ENCODE measurements around the gene SCIN. TPM values are rescaled to one million over a fixed set of nuclear protein-coding genes. Genes with fewer than 3 reads are reported as not detected.

SCIN gene
- total RNA-seq, 1 experiment from 2014 or later = 0.22 TPM

- POLR2A ChIA-PET = interaction anchor here (0.6 kb wide), 1 partner anchor 324 kb away, joined by 3 read pairs; no protein-coding TSS in a partner anchor
- H3K27ac ChIP-seq (ENCODE audit: low read depth, low read length) = no peak overlapping the region
- H4K20me1 ChIP-seq (ENCODE audit: insufficient read depth) = no peaks in the 10 kb centered on the region; the same call in 1 of the 2 replicates
- H3K9me2 ChIP-seq (ENCODE audit: insufficient read depth) = no peaks in the 10 kb centered on the region
- H2AFZ ChIP-seq (ENCODE audit: low read depth, low read length, poor library complexity, severe bottlenecking) = no peak overlapping the region
- intact Hi-C loops (cut with micrococcal nuclease) = no loop called here
- TF ChIP-seq, protein P1, sequence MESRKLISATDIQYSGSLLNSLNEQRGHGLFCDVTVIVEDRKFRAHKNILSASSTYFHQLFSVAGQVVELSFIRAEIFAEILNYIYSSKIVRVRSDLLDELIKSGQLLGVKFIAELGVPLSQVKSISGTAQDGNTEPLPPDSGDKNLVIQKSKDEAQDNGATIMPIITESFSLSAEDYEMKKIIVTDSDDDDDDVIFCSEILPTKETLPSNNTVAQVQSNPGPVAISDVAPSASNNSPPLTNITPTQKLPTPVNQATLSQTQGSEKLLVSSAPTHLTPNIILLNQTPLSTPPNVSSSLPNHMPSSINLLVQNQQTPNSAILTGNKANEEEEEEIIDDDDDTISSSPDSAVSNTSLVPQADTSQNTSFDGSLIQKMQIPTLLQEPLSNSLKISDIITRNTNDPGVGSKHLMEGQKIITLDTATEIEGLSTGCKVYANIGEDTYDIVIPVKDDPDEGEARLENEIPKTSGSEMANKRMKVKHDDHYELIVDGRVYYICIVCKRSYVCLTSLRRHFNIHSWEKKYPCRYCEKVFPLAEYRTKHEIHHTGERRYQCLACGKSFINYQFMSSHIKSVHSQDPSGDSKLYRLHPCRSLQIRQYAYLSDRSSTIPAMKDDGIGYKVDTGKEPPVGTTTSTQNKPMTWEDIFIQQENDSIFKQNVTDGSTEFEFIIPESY (IDR thresholded peaks at IDR 0.05; ENCODE audit: extremely low read depth, insufficient replicate concordance, low read length) = no peak
- TF ChIP-seq RAD21 (IDR thresholded peaks at IDR 0.05; ENCODE audit: low read depth) (no peak), MAX (IDR thresholded peaks at IDR 0.05) (no peak), SIN3A (IDR thresholded peaks at IDR 0.05; ENCODE audit: low read depth) (no peak), TCF7L2 (IDR thresholded peaks at IDR 0.05; ENCODE audit: borderline replicate concordance, extremely low read depth, insufficient read depth, insufficient read length) (no peak), ZFX (IDR thresholded peaks at IDR 0.05) (no peak), POLR2A (IDR thresholded peaks at IDR 0.05; ENCODE audit: borderline replicate concordance, extremely low read depth, insufficient read depth, insufficient read length) (no peak), YY1 (IDR thresholded peaks at IDR 0.05; ENCODE audit: extremely low read depth, insufficient replicate concordance, low read depth, low read length) (no peak)
- TF ChIP-seq, protein P2, sequence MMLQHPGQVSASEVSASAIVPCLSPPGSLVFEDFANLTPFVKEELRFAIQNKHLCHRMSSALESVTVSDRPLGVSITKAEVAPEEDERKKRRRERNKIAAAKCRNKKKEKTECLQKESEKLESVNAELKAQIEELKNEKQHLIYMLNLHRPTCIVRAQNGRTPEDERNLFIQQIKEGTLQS (IDR thresholded peaks at IDR 0.05) = no peak
- peaks cover 26 to 31% of the 10 kb centered on the region in 2 experiments for H3K4me1 ChIP-seq (ENCODE audit: control insufficient read depth in 1 of 2, insufficient read depth in 2 of 2, low read length in 2 of 2)
- no peak overlapping the region for H3K9ac ChIP-seq (ENCODE audit: low read length)
- no TSS peak for BruUV-seq (replicated peaks)
- 0 out of 4 replicates have a peak, but pooled peaks cover 2 to 3% of the 10 kb centered on the region in 2 experiments for H3K36me3 ChIP-seq (ENCODE audit: control insufficient read depth in 1 of 2, insufficient read depth in 2 of 2, low read length in 2 of 2)
- ATAC-seq (no peak), DNase-seq (ENCODE audit: low read depth, low spot score) (no peak)
- no peak overlapping the region for H3K4me3 ChIP-seq (replicated peaks in 1 of 2; ENCODE audit: low read depth in 1 of 2, low read length in 2 of 2)
- no peaks in the 10 kb centered on the region for H3K27me3 ChIP-seq (ENCODE audit: insufficient read depth, low read length)
- CTCF ChIA-PET = no interaction called here
- no peaks in the 10 kb centered on the region for H3K9me3 ChIP-seq (ENCODE audit: control insufficient read depth in 1 of 2, insufficient read depth in 1 of 2, low read depth in 1 of 2, low read length in 2 of 2)
- H3K4me2 ChIP-seq (ENCODE audit: low read length) = no peak overlapping the region
- H3K79me2 ChIP-seq (ENCODE audit: insufficient read depth, low read length) = peaks cover 79% of the 10 kb centered on the region
- RAD21 ChIA-PET (ENCODE audit: low non-redundant PET in 1 of 2, low total read pairs in 2 of 2, uncharacterized antibody in 2 of 2, unreplicated experiment in 2 of 2) = no interaction called here
Observed at GRCh38 chr7:12692035-12692434, 121.5 kb downstream of the SCIN start.

Data from HCT116 (cell line).